Neural progenitor cell (in vitro differentiated cells): Measurements from ENCODE around the gene NUP214. TPM values are rescaled to one million over a fixed set of nuclear protein-coding genes. Genes with fewer than 3 reads are reported as not detected.
A peak's percentile ranks its signal among the peaks of the same experiment; 100 is the strongest.

Experiments used
- DNase-seq: peaks from one replicate; pipeline ENCODE4 v3.0.0-alpha.2; 2016; ENCODE audit warnings: low spot score
- H2AFZ ChIP-seq: fragments of 200-600 bp; sonication (generic); replicated peaks from 2 replicates; pipeline ENCODE4 v1.6.1; 2016; ENCODE audit warnings: antibody characterized with exemption
- H3F3A ChIP-seq: fragments of 200-600 bp; sonication (generic); 2 replicates; pipeline ENCODE4 v1.6.1; 2016; ENCODE audit warnings: antibody characterized with exemption, low read depth
- H3K27ac ChIP-seq: fragments of 200-600 bp; sonication (generic); 2 replicates; pipeline ENCODE4 v1.5.1; 2016; ENCODE audit warnings: mild to moderate bottlenecking
- H3K27me3 ChIP-seq: fragments of 200-600 bp; sonication (generic); 2 replicates; pipeline ENCODE4 v1.6.1; 2016; ENCODE audit warnings: mild to moderate bottlenecking, moderate library complexity
- H3K36me3 ChIP-seq: fragments of 200-600 bp; sonication (generic); 2 replicates; pipeline ENCODE4 v1.5.1; 2016
- H3K4me1 ChIP-seq: fragments of 200-600 bp; sonication (generic); 2 replicates; pipeline ENCODE4 v1.6.1; 2016; ENCODE audit warnings: mixed run types
- H3K4me2 ChIP-seq: fragments of 200-600 bp; sonication (generic); 2 replicates; pipeline ENCODE4 v1.6.1; 2016
- H3K4me3 ChIP-seq: fragments of 200-600 bp; sonication (generic); 2 replicates; pipeline ENCODE4 v1.5.1; 2016
- H3K79me2 ChIP-seq: fragments of 200-600 bp; sonication (generic); 2 replicates; pipeline ENCODE4 v1.6.1; 2016; ENCODE audit warnings: low read depth
- H3K9ac ChIP-seq: fragments of 200-600 bp; sonication (generic); 2 replicates; pipeline ENCODE4 v1.6.1; 2016
- H3K9me3 ChIP-seq: fragments of 200-600 bp; sonication (generic); 2 replicates; pipeline ENCODE4 v1.5.1; 2016; ENCODE audit warnings: low read depth
- H4K20me1 ChIP-seq: fragments of 200-600 bp; sonication (generic); 2 replicates; pipeline ENCODE4 v1.6.1; 2016; ENCODE audit warnings: low read depth
- H3K27ac Mint-ChIP-seq: 3 replicates; pipeline ENCODE4 v1.8.0; 2021; ENCODE audit warnings: mixed read lengths
- H3K27me3 Mint-ChIP-seq: 2 replicates; pipeline ENCODE4 v1.8.0; 2022; ENCODE audit warnings: low read depth, mild to moderate bottlenecking, inconsistent platforms, moderate library complexity, mixed read lengths; ENCODE audit not compliant: insufficient read depth
- H3K36me3 Mint-ChIP-seq: 3 replicates; pipeline ENCODE4 v1.8.0; 2021; ENCODE audit warnings: mixed read lengths
- H3K4me1 Mint-ChIP-seq: 3 replicates; pipeline ENCODE4 v1.8.0; 2021; ENCODE audit warnings: mixed read lengths
- H3K4me3 Mint-ChIP-seq: 3 replicates; pipeline ENCODE4 v1.8.0; 2021; ENCODE audit warnings: mild to moderate bottlenecking, moderate library complexity, mixed read lengths
- H3K9me3 Mint-ChIP-seq: 3 replicates; pipeline ENCODE4 v1.8.0; 2020; ENCODE audit warnings: mixed read lengths
- CTCF ChIP-seq: fragments of 200-600 bp; sonication (generic); IDR thresholded peaks from 2 replicates; pipeline ENCODE4 v1.5.1; 2017; ENCODE audit warnings: antibody characterized with exemption, mild to moderate bottlenecking
- EZH2 ChIP-seq: fragments of 200-600 bp; sonication (generic); IDR thresholded peaks from 2 replicates; pipeline ENCODE4 v1.6.1; 2017; ENCODE audit warnings: antibody characterized with exemption, mild to moderate bottlenecking, moderate library complexity
- EZH2phosphoT487 ChIP-seq: fragments of 200-600 bp; sonication (generic); IDR thresholded peaks from 2 replicates; pipeline ENCODE4 v1.6.1; 2017; ENCODE audit warnings: antibody characterized with exemption
- total RNA-seq: library from RNA; depleted of rRNA; stranded (reverse); fragments of >200 nt; gene quantifications from 2 replicates; pipeline ENCODE4 v1.2.3, GENCODE V29; 2015; ENCODE audit warnings: low replicate concordance

NUP214 gene
- total RNA-seq, 1 donor from 2014 or later = 37.6 TPM

GRCh38 chr9:131100445-131100844, 24.9 kb upstream of the NUP214 start:
- Mint-ChIP-seq H3K27ac (no peak overlapping the region), H3K9me3 (no peaks in the 10 kb centered on the region), H3K4me1 (peaks cover 22% of the 10 kb centered on the region), H3K4me3 (no peak overlapping the region), H3K27me3 (peaks cover 6% of the 10 kb centered on the region), H3K36me3 (no peaks in the 10 kb centered on the region)
- H3K27me3 ChIP-seq = no peaks in the 10 kb centered on the region
- H2AFZ ChIP-seq = no peak overlapping the region
- no peak overlapping the region for H3K4me3 ChIP-seq
- no peak overlapping the region for H3K4me2 ChIP-seq
- H3K9me3 ChIP-seq = no peaks in the 10 kb centered on the region
- TF ChIP-seq CTCF = no peak
- TF ChIP-seq EZH2phosphoT487 = no peak
- no peak for TF ChIP-seq EZH2
- H3K36me3 ChIP-seq = no peaks in the 10 kb centered on the region
- H3K27ac ChIP-seq = no peak overlapping the region
- peaks cover 23% of the 10 kb centered on the region for H3F3A ChIP-seq
- peak overlapping the region; percentile 30 for H3K9ac ChIP-seq
- peaks cover 21% of the 10 kb centered on the region for H3K4me1 ChIP-seq
- H4K20me1 ChIP-seq = peaks cover 15% of the 10 kb centered on the region
- peaks cover 39% of the 10 kb centered on the region for H3K79me2 ChIP-seq
- no peak for DNase-seq

GRCh38 chr9:131101207-131101964, 24.0 kb upstream of the NUP214 start:
- no peak for DNase-seq
- no peaks in the 10 kb centered on the region for H3K9me3 ChIP-seq
- no peak overlapping the region for H3K4me3 ChIP-seq
- no peak overlapping the region for H3K27ac Mint-ChIP-seq
- H3K79me2 ChIP-seq = peaks cover 39% of the 10 kb centered on the region
- no peak overlapping the region for H3K27ac ChIP-seq
- H3K4me3 Mint-ChIP-seq = no peak overlapping the region
- no peaks in the 10 kb centered on the region for H3K27me3 ChIP-seq
- H3K27me3 Mint-ChIP-seq = peaks cover 2% of the 10 kb centered on the region
- H2AFZ ChIP-seq = no peak overlapping the region
- peaks cover 21% of the 10 kb centered on the region for H3K4me1 ChIP-seq
- H3K9me3 Mint-ChIP-seq = no peaks in the 10 kb centered on the region
- peaks cover 16% of the 10 kb centered on the region for H3K4me1 Mint-ChIP-seq
- peaks cover 16% of the 10 kb centered on the region for H3F3A ChIP-seq
- TF ChIP-seq EZH2 (no peak), EZH2phosphoT487 (no peak), CTCF (no peak)
- H3K36me3 ChIP-seq = no peaks in the 10 kb centered on the region
- no peak overlapping the region for H3K4me2 ChIP-seq
- H3K36me3 Mint-ChIP-seq = peaks cover 4% of the 10 kb centered on the region
- H3K9ac ChIP-seq = no peak overlapping the region
- peaks cover 15% of the 10 kb centered on the region for H4K20me1 ChIP-seq

- Histone ChIP-seq H3K4me1 (peaks cover 14% of the 10 kb centered on the region), H3F3A (no peaks in the 10 kb centered on the region), H2AFZ (no peak overlapping the region), H3K27me3 (no peaks in the 10 kb centered on the region), H3K36me3 (no peaks in the 10 kb centered on the region), H3K9ac (no peak overlapping the region), H3K9me3 (no peaks in the 10 kb centered on the region), H3K79me2 (peaks cover 27% of the 10 kb centered on the region), H3K4me2 (no peak overlapping the region), H3K4me3 (no peak overlapping the region), H4K20me1 (peaks cover 5% of the 10 kb centered on the region), H3K27ac (no peak overlapping the region)
- Mint-ChIP-seq H3K9me3 (no peaks in the 10 kb centered on the region), H3K27ac (peak overlapping the region; percentile 35), H3K4me1 (peaks cover 9% of the 10 kb centered on the region), H3K36me3 (peaks cover 4% of the 10 kb centered on the region), H3K4me3 (no peak overlapping the region), H3K27me3 (peaks cover 2% of the 10 kb centered on the region)
- no peak for TF ChIP-seq EZH2
- TF ChIP-seq EZH2phosphoT487 = no peak
- TF ChIP-seq CTCF = no peak
- no peak for DNase-seq
Observed at GRCh38 chr9:131103024-131103423, 22.4 kb upstream of the NUP214 start.
